ENCODE results near the gene ACTA2.

Gene ACTA2

DNA sequence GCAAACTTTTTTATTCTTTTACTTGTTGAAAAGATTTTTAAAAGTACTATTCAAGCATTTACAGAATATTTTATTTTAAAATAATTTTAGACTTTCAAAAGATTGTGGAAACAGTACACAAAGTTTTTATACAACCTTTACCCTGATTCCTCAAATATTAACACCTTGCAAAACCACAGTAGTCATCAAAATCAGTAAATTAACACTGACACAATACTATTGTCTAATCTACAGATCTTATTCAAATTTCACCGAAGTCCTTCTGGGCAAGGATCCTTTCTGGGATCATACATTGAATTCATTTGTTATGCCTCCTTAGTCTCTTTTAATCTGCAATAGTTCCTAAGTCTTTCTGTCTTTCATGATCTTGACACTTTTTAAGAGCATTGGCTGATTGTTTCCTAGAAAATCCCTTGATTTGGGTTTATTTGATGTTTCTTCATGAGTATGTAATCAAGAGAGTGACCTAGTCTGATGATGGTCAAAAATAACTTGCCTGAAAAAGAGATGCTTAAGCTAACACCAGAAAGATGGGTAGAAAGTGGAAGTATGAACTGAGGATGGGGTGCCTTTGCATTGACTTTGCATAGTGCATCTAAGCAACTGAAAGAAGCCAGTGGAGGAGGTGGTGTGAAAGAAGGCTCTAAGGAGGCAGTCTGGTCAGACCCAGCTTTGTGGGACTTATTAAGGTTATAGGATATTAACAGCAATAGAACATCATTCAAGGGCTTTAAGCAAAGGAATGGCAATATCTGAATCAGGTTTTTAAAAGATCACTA lies 62.8 kb downstream of the ACTA2 start:
- no peak for FAIRE-seq

DNA sequence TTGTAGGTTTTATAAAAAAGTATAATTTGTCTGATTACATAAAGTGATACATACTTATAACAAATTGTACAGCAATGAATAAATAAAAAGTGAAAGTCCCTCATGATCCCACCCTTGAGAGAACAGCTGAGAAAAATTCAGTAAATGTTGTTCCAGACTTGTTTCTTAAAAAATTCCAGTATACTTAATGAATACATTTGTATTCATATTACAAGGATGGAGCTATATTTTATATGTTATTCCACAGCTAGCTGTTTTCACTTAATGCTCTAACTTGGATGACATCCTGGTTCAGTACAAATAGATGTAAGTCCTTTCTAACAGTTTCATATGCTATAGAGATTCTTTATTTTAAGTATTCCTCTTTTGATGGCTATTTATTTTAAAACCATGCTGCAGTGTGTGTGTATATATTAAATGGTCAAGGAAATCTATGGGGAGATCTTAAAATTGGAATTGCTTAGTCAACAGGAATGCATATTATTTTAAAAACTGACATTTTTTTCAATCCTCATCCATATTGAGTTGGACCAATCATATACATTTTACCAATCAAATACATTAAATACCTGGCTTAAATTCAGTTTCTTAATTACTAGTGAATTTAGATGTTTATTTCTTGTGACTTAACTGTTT lies 63.6 kb downstream of the ACTA2 start:
- no peak for FAIRE-seq

DNA sequence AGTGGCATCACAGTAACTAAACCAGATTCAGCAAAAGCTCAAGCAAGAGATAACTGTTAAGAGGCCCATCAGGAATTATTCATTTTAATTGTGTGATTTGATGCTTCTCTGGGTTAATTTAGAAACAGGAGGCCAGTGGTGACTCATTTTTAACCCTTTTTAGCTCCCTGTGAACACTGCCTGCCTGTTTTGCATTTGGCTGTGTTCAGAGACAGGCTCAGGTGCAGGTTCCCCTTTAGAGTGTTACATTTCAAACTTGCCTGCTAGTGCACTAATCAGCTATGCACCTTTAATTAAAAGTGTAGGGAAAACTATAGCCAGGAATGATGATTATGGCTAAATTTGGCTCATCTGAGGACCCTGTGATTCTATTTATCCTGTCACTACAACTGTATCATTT lies 66.0 kb downstream of the ACTA2 start:
- FAIRE-seq: no peak

Data from colon (tissue), 2 donors.